GM19372 (cell line): Measurements from ENCODE around the gene ISCU.
A peak's percentile ranks its signal among the peaks of the same experiment; 100 is the strongest.

ENCODE experiments used
- ATAC-seq: cut with Tn5 transposase; IDR thresholded peaks from one replicate; pipeline ENCODE4 v1.9.1; 2021; ENCODE audit warnings: mild to moderate bottlenecking, low read depth, moderate library complexity; ENCODE audit not compliant: unreplicated experiment

Gene ISCU

GRCh38 chr12:108562348-108563135 lies at the start of gene ISCU:
Gene ISCU, plus strand, starts transcription at chr12:108562596. Its CDS starts 27 bp downstream, at chr12:108562623.
- peak; percentile 62 for ATAC-seq

- peak; percentile 7 for ATAC-seq
Measured at GRCh38 chr12:108514468-108514972, 47.9 kb upstream of the ISCU start.

- peak; percentile 91 for ATAC-seq
Measured at GRCh38 chr12:108514973-108515814, 47.2 kb upstream of the ISCU start, which contains the start of gene FICD. Gene FICD, plus strand, starts transcription at chr12:108515277. Its CDS starts 1,696 bp downstream, at chr12:108516973.

GRCh38 chr12:108515916-108516315 lies 46.5 kb upstream of the ISCU start:
- no peak for ATAC-seq

GRCh38 chr12:108516511-108517275 lies 45.7 kb upstream of the ISCU start:
- ATAC-seq = no peak

- ATAC-seq = no peak
Measured at GRCh38 chr12:108517288-108518100, 44.9 kb upstream of the ISCU start.

- ATAC-seq = no peak
Measured at GRCh38 chr12:108518101-108518715, 44.2 kb upstream of the ISCU start.

GRCh38 chr12:108518716-108519496 lies 43.5 kb upstream of the ISCU start:
- ATAC-seq = no peak

- ATAC-seq = no peak
Measured at GRCh38 chr12:108519558-108519957, 42.8 kb upstream of the ISCU start.

- no peak for ATAC-seq
Measured at GRCh38 chr12:108523365-108523764, 39.0 kb upstream of the ISCU start.

GRCh38 chr12:108525681-108526080 lies 36.7 kb upstream of the ISCU start:
- no peak for ATAC-seq

- ATAC-seq = no peak
Measured at GRCh38 chr12:108526482-108527165, 35.8 kb upstream of the ISCU start.

- no peak for ATAC-seq
Measured at GRCh38 chr12:108527166-108527496, 35.3 kb upstream of the ISCU start.

- ATAC-seq = no peak
Measured at GRCh38 chr12:108530161-108530560, 32.2 kb upstream of the ISCU start.

GRCh38 chr12:108531929-108532848 lies 30.2 kb upstream of the ISCU start:
- ATAC-seq = no peak

- no peak for ATAC-seq
Measured at GRCh38 chr12:108538146-108538545, 24.2 kb upstream of the ISCU start.

- ATAC-seq = no peak
Measured at GRCh38 chr12:108538616-108539195, 23.7 kb upstream of the ISCU start.
